ENCODE data around the gene FAM13A. TPM values are rescaled to one million over a fixed set of nuclear protein-coding genes. Genes with fewer than 3 reads are reported as not detected.

FAM13A gene
- total and polyA plus RNA-seq, 2 experiments from 2014 or later, result 23.3 to 43.8 TPM

DNA sequence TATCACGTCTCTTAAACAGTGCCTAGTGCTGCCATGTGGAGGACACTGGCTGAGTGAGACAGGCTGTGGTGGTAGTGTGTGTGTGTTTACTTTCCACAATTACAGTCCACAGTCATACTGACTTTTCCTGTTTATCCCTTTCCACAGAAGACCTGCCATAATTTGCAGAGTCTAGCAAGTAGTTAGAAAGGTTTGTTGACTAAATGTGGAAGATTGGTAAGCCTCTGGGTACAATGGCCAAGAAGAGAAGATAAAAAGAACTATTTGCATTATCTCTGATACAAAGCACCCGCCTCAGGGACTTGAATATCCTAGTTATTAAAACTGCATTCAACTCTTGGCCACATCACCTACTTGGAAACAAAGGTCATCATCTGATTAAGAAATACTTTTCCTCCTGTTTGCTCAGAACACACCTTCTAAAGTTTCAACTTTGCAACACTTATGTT is 89.1 kb downstream of the FAM13A start:
- H3K4me1 ChIP-seq (ENCODE audit: low read depth), result peaks cover 8% of the 10 kb centered on the region
- no peaks in the 10 kb centered on the region for H3K27me3 ChIP-seq
- H3K4me3 ChIP-seq, result no peak overlapping the region
- TF ChIP-seq, protein P1, sequence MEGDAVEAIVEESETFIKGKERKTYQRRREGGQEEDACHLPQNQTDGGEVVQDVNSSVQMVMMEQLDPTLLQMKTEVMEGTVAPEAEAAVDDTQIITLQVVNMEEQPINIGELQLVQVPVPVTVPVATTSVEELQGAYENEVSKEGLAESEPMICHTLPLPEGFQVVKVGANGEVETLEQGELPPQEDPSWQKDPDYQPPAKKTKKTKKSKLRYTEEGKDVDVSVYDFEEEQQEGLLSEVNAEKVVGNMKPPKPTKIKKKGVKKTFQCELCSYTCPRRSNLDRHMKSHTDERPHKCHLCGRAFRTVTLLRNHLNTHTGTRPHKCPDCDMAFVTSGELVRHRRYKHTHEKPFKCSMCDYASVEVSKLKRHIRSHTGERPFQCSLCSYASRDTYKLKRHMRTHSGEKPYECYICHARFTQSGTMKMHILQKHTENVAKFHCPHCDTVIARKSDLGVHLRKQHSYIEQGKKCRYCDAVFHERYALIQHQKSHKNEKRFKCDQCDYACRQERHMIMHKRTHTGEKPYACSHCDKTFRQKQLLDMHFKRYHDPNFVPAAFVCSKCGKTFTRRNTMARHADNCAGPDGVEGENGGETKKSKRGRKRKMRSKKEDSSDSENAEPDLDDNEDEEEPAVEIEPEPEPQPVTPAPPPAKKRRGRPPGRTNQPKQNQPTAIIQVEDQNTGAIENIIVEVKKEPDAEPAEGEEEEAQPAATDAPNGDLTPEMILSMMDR (IDR thresholded peaks at IDR 0.05; ENCODE audit: low read depth, low read length), result no peak
- no peaks in the 10 kb centered on the region for H3K9me3 ChIP-seq (ENCODE audit: low read depth)
- H3K27ac ChIP-seq, result no peak overlapping the region
- no peaks in the 10 kb centered on the region for H3K36me3 ChIP-seq
- no peak for DNase-seq (ENCODE audit: low read depth in 1 of 2, low spot score in 1 of 2)

GRCh38 chr4:88965053-88965452 is 91.9 kb downstream of the FAM13A start:
- Histone ChIP-seq H3K4me3 (no peak overlapping the region), H3K9me3 (ENCODE audit: low read depth) (no peaks in the 10 kb centered on the region), H3K27me3 (no peaks in the 10 kb centered on the region), H3K27ac (no peak overlapping the region), H3K4me1 (ENCODE audit: low read depth) (peaks cover 8% of the 10 kb centered on the region), H3K36me3 (no peaks in the 10 kb centered on the region)
- peak in 1 of 2 donors; percentile 9 for DNase-seq (ENCODE audit: low read depth in 1 of 2, low spot score in 1 of 2)
- TF ChIP-seq, protein P1 (IDR thresholded peaks at IDR 0.05; ENCODE audit: low read depth, low read length), result no peak

- no peaks in the 10 kb centered on the region for H3K27me3 ChIP-seq
- H3K36me3 ChIP-seq, result no peaks in the 10 kb centered on the region
- DNase-seq (ENCODE audit: low read depth in 1 of 2, low spot score in 1 of 2), result peak in 1 of 2 donors; percentile 58
Observed at GRCh38 chr4:88964450-88964849, 92.5 kb downstream of the FAM13A start.

GRCh38 chr4:88963817-88964216 is 93.2 kb downstream of the FAM13A start:
- Histone ChIP-seq H3K4me1 (ENCODE audit: low read depth) (no peaks in the 10 kb centered on the region), H3K27ac (no peak overlapping the region), H3K27me3 (no peaks in the 10 kb centered on the region), H3K4me3 (no peak overlapping the region), H3K36me3 (no peaks in the 10 kb centered on the region), H3K9me3 (ENCODE audit: low read depth) (no peaks in the 10 kb centered on the region)
- DNase-seq (ENCODE audit: low read depth in 1 of 2, low spot score in 1 of 2), result peak in 1 of 2 donors; percentile 70
- TF ChIP-seq, protein P1 (IDR thresholded peaks at IDR 0.05; ENCODE audit: low read depth, low read length), result no peak

More at GRCh38 chr4:88964450-88964849, 92.5 kb downstream of the FAM13A start:
- no peaks in the 10 kb centered on the region for H3K9me3 ChIP-seq (ENCODE audit: low read depth)
- peaks cover 3% of the 10 kb centered on the region for H3K4me1 ChIP-seq (ENCODE audit: low read depth)
- TF ChIP-seq, protein P1 (IDR thresholded peaks at IDR 0.05; ENCODE audit: low read depth, low read length), result no peak
- H3K4me3 ChIP-seq, result no peak overlapping the region
- H3K27ac ChIP-seq, result no peak overlapping the region

GRCh38 chr4:88962396-88962795 is 94.6 kb downstream of the FAM13A start:
- Histone ChIP-seq H3K27me3 (no peaks in the 10 kb centered on the region), H3K4me1 (ENCODE audit: low read depth) (no peaks in the 10 kb centered on the region), H3K27ac (no peak overlapping the region), H3K9me3 (ENCODE audit: low read depth) (no peaks in the 10 kb centered on the region), H3K4me3 (no peak overlapping the region), H3K36me3 (no peaks in the 10 kb centered on the region)
- TF ChIP-seq, protein P1 (IDR thresholded peaks at IDR 0.05; ENCODE audit: low read depth, low read length), result no peak
- no peak for DNase-seq (ENCODE audit: low read depth in 1 of 2, low spot score in 1 of 2)

Data from cardiac muscle cell (in vitro differentiated cells and primary cell).